Ishikawa (cell line): ENCODE results near the gene MYO1B.

Source experiments
- CEBPB ChIP-seq: IDR thresholded peaks from 2 replicates; pipeline ENCODE4 v1.6.1; 2012
- CREB1 ChIP-seq: IDR thresholded peaks from 2 replicates; pipeline ENCODE4 v1.6.1; 2012; ENCODE audit warnings: low read depth
- EGR1 ChIP-seq: IDR thresholded peaks from 2 replicates; pipeline ENCODE4 v1.6.1; 2012
- EP300 ChIP-seq: IDR thresholded peaks from 2 replicates; pipeline ENCODE4 v1.6.1; 2012; ENCODE audit warnings: borderline replicate concordance
- FOXM1 ChIP-seq: IDR thresholded peaks from 2 replicates; pipeline ENCODE4 v1.6.1; 2012; ENCODE audit warnings: low read depth, borderline replicate concordance
- MAX ChIP-seq: IDR thresholded peaks from 2 replicates; pipeline ENCODE4 v1.6.1; 2012
- NFIC ChIP-seq: IDR thresholded peaks from 2 replicates; pipeline ENCODE4 v1.6.1; 2012
- RAD21 ChIP-seq: IDR thresholded peaks from 2 replicates; pipeline ENCODE4 v1.6.1; 2012; ENCODE audit warnings: low read depth
- REST ChIP-seq: IDR thresholded peaks from 2 replicates; pipeline ENCODE4 v1.6.1; 2012; ENCODE audit warnings: low read depth, mild to moderate bottlenecking
- TAF1 ChIP-seq: IDR thresholded peaks from 2 replicates; pipeline ENCODE4 v1.6.1; 2012; ENCODE audit warnings: low read depth, mild to moderate bottlenecking
- TCF12 ChIP-seq: IDR thresholded peaks from 2 replicates; pipeline ENCODE4 v1.6.1; 2012; ENCODE audit warnings: low read depth
- TEAD4 ChIP-seq: IDR thresholded peaks from 2 replicates; pipeline ENCODE4 v1.6.1; 2012
- USF1 ChIP-seq: IDR thresholded peaks from 2 replicates; pipeline ENCODE4 v1.6.1; 2012
- YY1 ChIP-seq: IDR thresholded peaks from 2 replicates; pipeline ENCODE4 v1.6.1; 2012; ENCODE audit warnings: low read depth
- ZBTB7A ChIP-seq: IDR thresholded peaks from 2 replicates; pipeline ENCODE4 v1.6.1; 2012; ENCODE audit warnings: low read depth

Gene MYO1B

GRCh38 chr2:191304939-191305875, 60.0 kb downstream of the MYO1B start:
- TF ChIP-seq TEAD4 (no peak), CEBPB (no peak), MAX (no peak), USF1 (no peak), YY1 (no peak), CREB1 (no peak), FOXM1 (no peak), EP300 (no peak), TCF12 (no peak), NFIC (no peak), EGR1 (no peak), REST (no peak), ZBTB7A (no peak), RAD21 (no peak), TAF1 (no peak)

GRCh38 chr2:191308026-191308425, 62.8 kb downstream of the MYO1B start:
- no peak for TF ChIP-seq YY1
- no peak for TF ChIP-seq MAX
- TF ChIP-seq TCF12: no peak
- no peak for TF ChIP-seq TEAD4
- TF ChIP-seq FOXM1: no peak
- TF ChIP-seq EP300: no peak
- TF ChIP-seq TAF1: no peak
- TF ChIP-seq ZBTB7A: no peak
- no peak for TF ChIP-seq NFIC
- no peak for TF ChIP-seq CEBPB
- TF ChIP-seq CREB1: no peak
- no peak for TF ChIP-seq RAD21
- TF ChIP-seq REST: no peak
- TF ChIP-seq EGR1: no peak
- TF ChIP-seq USF1: no peak

GRCh38 chr2:191311156-191311555, 66.0 kb downstream of the MYO1B start:
- TF ChIP-seq EGR1: no peak
- TF ChIP-seq FOXM1: no peak
- no peak for TF ChIP-seq TAF1
- TF ChIP-seq CEBPB: no peak
- no peak for TF ChIP-seq TEAD4
- TF ChIP-seq RAD21: no peak
- no peak for TF ChIP-seq REST
- no peak for TF ChIP-seq CREB1
- no peak for TF ChIP-seq USF1
- no peak for TF ChIP-seq TCF12
- no peak for TF ChIP-seq EP300
- TF ChIP-seq MAX: no peak
- no peak for TF ChIP-seq YY1
- no peak for TF ChIP-seq NFIC
- TF ChIP-seq ZBTB7A: no peak
